HepG2 (cell line): ENCODE measurements around the gene STPG4. TPM values are rescaled to one million over a fixed set of nuclear protein-coding genes. Genes with fewer than 3 reads are reported as not detected.

Experiments
- ATF1 ChIP-seq: IDR thresholded peaks from 2 replicates; pipeline ENCODE4 v1.6.1; 2016; ENCODE audit warnings: mild to moderate bottlenecking, control low read depth
- FOXO1 ChIP-seq: sonication (generic); formaldehyde crosslinking; IDR thresholded peaks from 2 replicates; pipeline ENCODE4 v1.4.0; 2020; ENCODE audit warnings: missing genetic modification reagents
- NFIC ChIP-seq: IDR thresholded peaks from 2 replicates; pipeline ENCODE4 v1.6.1; 2012; ENCODE audit warnings: mild to moderate bottlenecking, low read length, inconsistent platforms
- SOX6 ChIP-seq, 2 experiments: fragments of 450-650 bp in 1 of 2; sonication (generic) in 1 of 2; formaldehyde crosslinking in 1 of 2; IDR thresholded peaks; 2 replicates each; pipeline versions ENCODE4 v1.4.0 to v1.6.1; 2017 to 2020; ENCODE audit warnings: antibody characterized with exemption in 1 of 2, mild to moderate bottlenecking in 1 of 2, missing genetic modification reagents in 1 of 2
- XRCC5 ChIP-seq: fragments of 200-400 bp; formaldehyde crosslinking; optimal IDR thresholded peaks from 2 replicates; pipeline ENCODE3; 2017; ENCODE audit warnings: mild to moderate bottlenecking, low read length
- ZBTB7A ChIP-seq: sonication (generic); formaldehyde crosslinking; IDR thresholded peaks from 2 replicates; pipeline ENCODE4 v1.8.0; 2022; ENCODE audit warnings: mild to moderate bottlenecking, missing genetic modification reagents
- ZBTB7B ChIP-seq: sonication (generic); formaldehyde crosslinking; IDR thresholded peaks from 2 replicates; pipeline ENCODE4 v1.4.0; 2020; ENCODE audit warnings: missing genetic modification reagents
- ZNF296 ChIP-seq: sonication (generic); formaldehyde crosslinking; conservative IDR thresholded peaks from 2 replicates; pipeline ENCODE4 v1.5.0; 2020; ENCODE audit warnings: mild to moderate bottlenecking, missing genetic modification reagents
- ZNF430 ChIP-seq: sonication (generic); formaldehyde crosslinking; IDR thresholded peaks from 2 replicates; pipeline ENCODE4 v1.9.0; 2021; ENCODE audit warnings: mild to moderate bottlenecking, missing genetic modification reagents
- ZNF746 ChIP-seq: sonication (generic); formaldehyde crosslinking; IDR thresholded peaks from 2 replicates; pipeline ENCODE4 v1.8.0; 2022; ENCODE audit warnings: mild to moderate bottlenecking, missing genetic modification reagents
- ZNF782 ChIP-seq: sonication (generic); formaldehyde crosslinking; IDR thresholded peaks from 2 replicates; pipeline ENCODE4 v1.4.0; 2020; ENCODE audit warnings: missing genetic modification reagents, mild to moderate bottlenecking, borderline replicate concordance
- polyA plus RNA-seq, 8 experiments: library from polyadenylated mRNA; depleted of rRNA in 3 of 8; stranded (reverse) in 7 of 8; unstranded in 1 of 8; fragments of >200 nt; fragmentation: Illumina TruSeq in 4 of 8; extraction: Trizol in 4 of 8; gene quantifications; 2 replicates each; pipeline versions ENCODE4 v1.2.1 to v1.2.3, GENCODE V29; 2011 to 2016; ENCODE audit warnings: low read depth in 4 of 8, missing spikeins in 1 of 8, mixed read lengths in 1 of 8; ENCODE audit not compliant: insufficient read depth in 1 of 8
- total RNA-seq, 5 experiments: library from RNA; depleted of rRNA; stranded (reverse); fragments of >200 nt; fragmentation: Illumina TruSeq; extraction: Trizol; gene quantifications; 2 replicates each; pipeline ENCODE4 v1.2.3, GENCODE V29; 2016; ENCODE audit warnings: low read depth in 1 of 5
- TF ChIP-seq, protein P1 (sequence below): sonication (generic); formaldehyde crosslinking; IDR thresholded peaks from 2 replicates; pipeline ENCODE4 v1.5.1; 2020; ENCODE audit warnings: mild to moderate bottlenecking, missing genetic modification reagents, moderate library complexity
- TF ChIP-seq, protein P2 (sequence below): sonication (generic); formaldehyde crosslinking; IDR thresholded peaks from 2 replicates; pipeline ENCODE4 v1.9.0; 2021; ENCODE audit warnings: mild to moderate bottlenecking, missing genetic modification reagents

Gene STPG4
- total and polyA plus RNA-seq, 2 of the 13 experiments (the other 11 are each of a cell fraction or from before 2014, with no cell fraction given), result 0.11 to 0.15 TPM

DNA sequence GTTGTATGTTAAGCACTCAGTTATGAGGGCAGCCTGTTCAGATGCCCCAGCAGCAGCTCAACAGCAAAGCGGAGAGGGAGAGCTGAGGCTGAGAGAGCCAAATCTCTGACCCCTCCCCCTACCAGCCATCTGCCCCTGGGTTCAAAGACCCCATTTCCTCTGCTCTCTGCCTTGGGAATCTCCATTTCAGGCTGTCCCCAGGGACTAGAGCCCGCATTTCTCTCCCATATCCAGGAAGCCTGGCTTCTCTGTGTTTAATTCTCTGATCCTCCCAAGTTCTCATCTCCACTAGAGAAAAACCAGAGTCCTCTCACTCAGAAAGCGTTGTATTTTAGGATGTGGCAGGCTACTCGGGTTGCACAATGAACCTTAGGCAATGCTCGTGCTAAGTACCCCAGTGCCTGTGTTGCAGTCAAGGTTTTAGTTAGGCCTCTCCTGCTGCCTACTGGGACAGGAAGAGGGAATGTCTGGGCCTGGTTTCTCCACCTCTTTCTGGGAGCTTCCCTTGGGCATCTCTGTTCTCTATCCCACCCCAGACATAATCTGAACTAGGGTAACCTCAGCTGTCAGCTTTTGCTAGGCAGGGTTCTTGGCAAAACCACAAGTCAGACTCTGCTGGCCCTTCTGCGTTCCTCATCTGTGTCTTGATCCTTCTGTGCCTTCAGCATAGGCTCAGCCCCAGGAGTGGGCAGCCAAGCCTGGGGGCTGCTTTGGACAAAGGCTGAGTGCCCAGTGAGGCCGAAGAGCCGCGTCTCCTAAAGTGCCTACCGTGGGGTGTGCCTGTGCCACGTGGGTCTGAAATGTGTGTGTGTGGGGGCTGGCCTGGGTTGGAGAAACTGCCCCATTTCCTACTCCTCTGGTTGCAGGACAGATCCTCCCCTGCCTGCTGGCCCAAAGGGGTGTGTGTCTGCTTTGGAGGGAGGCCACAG, 96.8 kb downstream of the STPG4 start (continued):
- TF ChIP-seq, protein P1, sequence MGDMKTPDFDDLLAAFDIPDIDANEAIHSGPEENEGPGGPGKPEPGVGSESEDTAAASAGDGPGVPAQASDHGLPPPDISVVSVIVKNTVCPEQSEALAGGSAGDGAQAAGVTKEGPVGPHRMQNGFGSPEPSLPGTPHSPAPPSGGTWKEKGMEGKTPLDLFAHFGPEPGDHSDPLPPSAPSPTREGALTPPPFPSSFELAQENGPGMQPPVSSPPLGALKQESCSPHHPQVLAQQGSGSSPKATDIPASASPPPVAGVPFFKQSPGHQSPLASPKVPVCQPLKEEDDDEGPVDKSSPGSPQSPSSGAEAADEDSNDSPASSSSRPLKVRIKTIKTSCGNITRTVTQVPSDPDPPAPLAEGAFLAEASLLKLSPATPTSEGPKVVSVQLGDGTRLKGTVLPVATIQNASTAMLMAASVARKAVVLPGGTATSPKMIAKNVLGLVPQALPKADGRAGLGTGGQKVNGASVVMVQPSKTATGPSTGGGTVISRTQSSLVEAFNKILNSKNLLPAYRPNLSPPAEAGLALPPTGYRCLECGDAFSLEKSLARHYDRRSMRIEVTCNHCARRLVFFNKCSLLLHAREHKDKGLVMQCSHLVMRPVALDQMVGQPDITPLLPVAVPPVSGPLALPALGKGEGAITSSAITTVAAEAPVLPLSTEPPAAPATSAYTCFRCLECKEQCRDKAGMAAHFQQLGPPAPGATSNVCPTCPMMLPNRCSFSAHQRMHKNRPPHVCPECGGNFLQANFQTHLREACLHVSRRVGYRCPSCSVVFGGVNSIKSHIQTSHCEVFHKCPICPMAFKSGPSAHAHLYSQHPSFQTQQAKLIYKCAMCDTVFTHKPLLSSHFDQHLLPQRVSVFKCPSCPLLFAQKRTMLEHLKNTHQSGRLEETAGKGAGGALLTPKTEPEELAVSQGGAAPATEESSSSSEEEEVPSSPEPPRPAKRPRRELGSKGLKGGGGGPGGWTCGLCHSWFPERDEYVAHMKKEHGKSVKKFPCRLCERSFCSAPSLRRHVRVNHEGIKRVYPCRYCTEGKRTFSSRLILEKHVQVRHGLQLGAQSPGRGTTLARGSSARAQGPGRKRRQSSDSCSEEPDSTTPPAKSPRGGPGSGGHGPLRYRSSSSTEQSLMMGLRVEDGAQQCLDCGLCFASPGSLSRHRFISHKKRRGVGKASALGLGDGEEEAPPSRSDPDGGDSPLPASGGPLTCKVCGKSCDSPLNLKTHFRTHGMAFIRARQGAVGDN (CRISPR knock-in tag), result peak; percentile 40
- TF ChIP-seq XRCC5, result no peak
- 0 out of 2 replicates have a peak, but pooled peaks have one; percentile 22 for TF ChIP-seq ZNF430 (CRISPR knock-in tag)
- TF ChIP-seq NFIC, result no peak
- TF ChIP-seq, protein P2, sequence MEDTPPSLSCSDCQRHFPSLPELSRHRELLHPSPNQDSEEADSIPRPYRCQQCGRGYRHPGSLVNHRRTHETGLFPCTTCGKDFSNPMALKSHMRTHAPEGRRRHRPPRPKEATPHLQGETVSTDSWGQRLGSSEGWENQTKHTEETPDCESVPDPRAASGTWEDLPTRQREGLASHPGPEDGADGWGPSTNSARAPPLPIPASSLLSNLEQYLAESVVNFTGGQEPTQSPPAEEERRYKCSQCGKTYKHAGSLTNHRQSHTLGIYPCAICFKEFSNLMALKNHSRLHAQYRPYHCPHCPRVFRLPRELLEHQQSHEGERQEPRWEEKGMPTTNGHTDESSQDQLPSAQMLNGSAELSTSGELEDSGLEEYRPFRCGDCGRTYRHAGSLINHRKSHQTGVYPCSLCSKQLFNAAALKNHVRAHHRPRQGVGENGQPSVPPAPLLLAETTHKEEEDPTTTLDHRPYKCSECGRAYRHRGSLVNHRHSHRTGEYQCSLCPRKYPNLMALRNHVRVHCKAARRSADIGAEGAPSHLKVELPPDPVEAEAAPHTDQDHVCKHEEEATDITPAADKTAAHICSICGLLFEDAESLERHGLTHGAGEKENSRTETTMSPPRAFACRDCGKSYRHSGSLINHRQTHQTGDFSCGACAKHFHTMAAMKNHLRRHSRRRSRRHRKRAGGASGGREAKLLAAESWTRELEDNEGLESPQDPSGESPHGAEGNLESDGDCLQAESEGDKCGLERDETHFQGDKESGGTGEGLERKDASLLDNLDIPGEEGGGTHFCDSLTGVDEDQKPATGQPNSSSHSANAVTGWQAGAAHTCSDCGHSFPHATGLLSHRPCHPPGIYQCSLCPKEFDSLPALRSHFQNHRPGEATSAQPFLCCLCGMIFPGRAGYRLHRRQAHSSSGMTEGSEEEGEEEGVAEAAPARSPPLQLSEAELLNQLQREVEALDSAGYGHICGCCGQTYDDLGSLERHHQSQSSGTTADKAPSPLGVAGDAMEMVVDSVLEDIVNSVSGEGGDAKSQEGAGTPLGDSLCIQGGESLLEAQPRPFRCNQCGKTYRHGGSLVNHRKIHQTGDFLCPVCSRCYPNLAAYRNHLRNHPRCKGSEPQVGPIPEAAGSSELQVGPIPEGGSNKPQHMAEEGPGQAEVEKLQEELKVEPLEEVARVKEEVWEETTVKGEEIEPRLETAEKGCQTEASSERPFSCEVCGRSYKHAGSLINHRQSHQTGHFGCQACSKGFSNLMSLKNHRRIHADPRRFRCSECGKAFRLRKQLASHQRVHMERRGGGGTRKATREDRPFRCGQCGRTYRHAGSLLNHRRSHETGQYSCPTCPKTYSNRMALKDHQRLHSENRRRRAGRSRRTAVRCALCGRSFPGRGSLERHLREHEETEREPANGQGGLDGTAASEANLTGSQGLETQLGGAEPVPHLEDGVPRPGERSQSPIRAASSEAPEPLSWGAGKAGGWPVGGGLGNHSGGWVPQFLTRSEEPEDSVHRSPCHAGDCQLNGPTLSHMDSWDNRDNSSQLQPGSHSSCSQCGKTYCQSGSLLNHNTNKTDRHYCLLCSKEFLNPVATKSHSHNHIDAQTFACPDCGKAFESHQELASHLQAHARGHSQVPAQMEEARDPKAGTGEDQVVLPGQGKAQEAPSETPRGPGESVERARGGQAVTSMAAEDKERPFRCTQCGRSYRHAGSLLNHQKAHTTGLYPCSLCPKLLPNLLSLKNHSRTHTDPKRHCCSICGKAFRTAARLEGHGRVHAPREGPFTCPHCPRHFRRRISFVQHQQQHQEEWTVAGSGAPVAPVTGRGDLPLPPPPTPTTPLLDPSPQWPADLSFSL (CRISPR knock-in tag), result no peak
- TF ChIP-seq SOX6 (IDR thresholded peaks at IDR 0.05), result no peak
- TF ChIP-seq SOX6 (CRISPR knock-in tag; IDR thresholded peaks at IDR 0.05), result peak; percentile 28; the same call in 1 of the 2 replicates
- no peak for TF ChIP-seq ZBTB7A (CRISPR knock-in tag)
- no peak for TF ChIP-seq ZNF296 (CRISPR knock-in tag)
- 0 out of 2 replicates have a peak, but pooled peaks have one; percentile 44 for TF ChIP-seq ZBTB7B (CRISPR knock-in tag)
- TF ChIP-seq ZNF782, result no peak
- TF ChIP-seq ZNF746 (CRISPR knock-in tag), result no peak
- TF ChIP-seq ATF1 (CRISPR knock-in tag), result no peak
- TF ChIP-seq FOXO1 (CRISPR knock-in tag), result 0 out of 2 replicates have a peak, but pooled peaks have one; percentile 9
